Muscle layer of colon (tissue), 2 donors: Measurements from ENCODE around the gene CLDN12.

Experiments used
- H3K27ac ChIP-seq: one replicate; pipeline ENCODE4 v1.7.0; 2013; ENCODE audit warnings: low read depth, mild to moderate bottlenecking, low read length, moderate library complexity
- H3K27me3 ChIP-seq, 2 donors: one replicate each; pipeline ENCODE4 v1.7.0; 2013; ENCODE audit warnings: low read length in 2 of 2, mild to moderate bottlenecking in 2 of 2; ENCODE audit not compliant: insufficient read depth in 2 of 2, control insufficient read depth in 1 of 2
- H3K36me3 ChIP-seq: one replicate; pipeline ENCODE4 v1.7.0; 2013; ENCODE audit warnings: mild to moderate bottlenecking, low read length; ENCODE audit not compliant: insufficient read depth
- H3K4me1 ChIP-seq: one replicate; pipeline ENCODE4 v1.7.0; 2013; ENCODE audit warnings: mild to moderate bottlenecking, low read length; ENCODE audit not compliant: insufficient read depth
- H3K4me3 ChIP-seq, 2 donors: one replicate each; pipeline ENCODE4 v1.7.0; 2013; ENCODE audit warnings: low read length in 2 of 2, low read depth in 1 of 2, mild to moderate bottlenecking in 1 of 2, moderate library complexity in 1 of 2
- H3K9ac ChIP-seq: one replicate; pipeline ENCODE4 v1.7.0; 2013; ENCODE audit warnings: low read length
- H3K9me3 ChIP-seq: one replicate; pipeline ENCODE4 v1.7.0; 2013; ENCODE audit warnings: mild to moderate bottlenecking, low read length
- donor health status: abdominal sarcoma.
- donor health status: Adenocarcinoma of cecum.

Gene CLDN12

GRCh38 chr7:90407484-90407821 is 4.2 kb downstream of the CLDN12 start:
- Histone ChIP-seq H3K36me3 (peaks cover 22% of the 10 kb centered on the region), H3K9ac (no peak overlapping the region), H3K4me1 (peaks cover 5% of the 10 kb centered on the region), H3K27me3 (no peaks in the 10 kb centered on the region), H3K9me3 (no peaks in the 10 kb centered on the region), H3K27ac (no peak overlapping the region), H3K4me3 (no peak overlapping the region)

- Histone ChIP-seq H3K9me3 (no peaks in the 10 kb centered on the region), H3K36me3 (peaks cover 27% of the 10 kb centered on the region), H3K27me3 (no peaks in the 10 kb centered on the region), H3K9ac (no peak overlapping the region), H3K4me1 (no peaks in the 10 kb centered on the region), H3K4me3 (no peak overlapping the region), H3K27ac (no peak overlapping the region)
These were observed 4.9 kb downstream of the CLDN12 start for GRCh38 chr7:90408142-90408541.

GRCh38 chr7:90409667-90410066 is 6.4 kb downstream of the CLDN12 start:
- Histone ChIP-seq H3K27me3 (no peaks in the 10 kb centered on the region), H3K4me1 (no peaks in the 10 kb centered on the region), H3K4me3 (no peak overlapping the region), H3K9me3 (no peaks in the 10 kb centered on the region), H3K9ac (no peak overlapping the region), H3K36me3 (peaks cover 39% of the 10 kb centered on the region), H3K27ac (no peak overlapping the region)

GRCh38 chr7:90411510-90411909 is 8.2 kb downstream of the CLDN12 start:
- Histone ChIP-seq H3K9ac (no peak overlapping the region), H3K36me3 (peaks cover 29% of the 10 kb centered on the region), H3K27ac (no peak overlapping the region), H3K9me3 (no peaks in the 10 kb centered on the region), H3K4me3 (no peak overlapping the region), H3K4me1 (no peaks in the 10 kb centered on the region), H3K27me3 (no peaks in the 10 kb centered on the region)

GRCh38 chr7:90412458-90413184 is 9.4 kb downstream of the CLDN12 start:
- H3K9me3 ChIP-seq, result no peaks in the 10 kb centered on the region
- peaks cover 23% of the 10 kb centered on the region for H3K36me3 ChIP-seq
- H3K9ac ChIP-seq, result no peak overlapping the region
- H3K27ac ChIP-seq, result no peak overlapping the region
- no peaks in the 10 kb centered on the region for H3K4me1 ChIP-seq
- no peak overlapping the region for H3K4me3 ChIP-seq
- H3K27me3 ChIP-seq, result no peaks in the 10 kb centered on the region

GRCh38 chr7:90413185-90413528 is 9.9 kb downstream of the CLDN12 start:
- Histone ChIP-seq H3K9ac (no peak overlapping the region), H3K4me3 (no peak overlapping the region), H3K27me3 (no peaks in the 10 kb centered on the region), H3K27ac (no peak overlapping the region), H3K4me1 (no peaks in the 10 kb centered on the region), H3K9me3 (no peaks in the 10 kb centered on the region), H3K36me3 (peaks cover 23% of the 10 kb centered on the region)

GRCh38 chr7:90421651-90422050 is 18.4 kb downstream of the CLDN12 start:
- Histone ChIP-seq H3K9ac (no peak overlapping the region), H3K36me3 (no peaks in the 10 kb centered on the region), H3K27ac (no peak overlapping the region), H3K9me3 (no peaks in the 10 kb centered on the region), H3K27me3 (no peaks in the 10 kb centered on the region), H3K4me1 (no peaks in the 10 kb centered on the region), H3K4me3 (no peak overlapping the region)

- Histone ChIP-seq H3K36me3 (no peaks in the 10 kb centered on the region), H3K4me3 (no peak overlapping the region), H3K9ac (no peak overlapping the region), H3K27me3 (no peaks in the 10 kb centered on the region), H3K4me1 (no peaks in the 10 kb centered on the region), H3K9me3 (no peaks in the 10 kb centered on the region), H3K27ac (no peak overlapping the region)
These were observed 21.5 kb downstream of the CLDN12 start for GRCh38 chr7:90424720-90425119.

- H3K9me3 ChIP-seq, result no peaks in the 10 kb centered on the region
- H3K4me3 ChIP-seq, result no peak overlapping the region
- no peaks in the 10 kb centered on the region for H3K4me1 ChIP-seq
- no peak overlapping the region for H3K27ac ChIP-seq
- no peaks in the 10 kb centered on the region for H3K27me3 ChIP-seq
- H3K36me3 ChIP-seq, result no peaks in the 10 kb centered on the region
- H3K9ac ChIP-seq, result no peak overlapping the region
These were observed 22.1 kb downstream of the CLDN12 start for GRCh38 chr7:90425376-90425775.

GRCh38 chr7:90430614-90431460 is 27.6 kb downstream of the CLDN12 start:
- no peak overlapping the region for H3K27ac ChIP-seq
- no peak overlapping the region for H3K4me3 ChIP-seq
- H3K4me1 ChIP-seq, result no peaks in the 10 kb centered on the region
- no peaks in the 10 kb centered on the region for H3K36me3 ChIP-seq
- H3K9ac ChIP-seq, result no peak overlapping the region
- H3K9me3 ChIP-seq, result no peaks in the 10 kb centered on the region
- no peaks in the 10 kb centered on the region for H3K27me3 ChIP-seq

- Histone ChIP-seq H3K4me1 (no peaks in the 10 kb centered on the region), H3K36me3 (no peaks in the 10 kb centered on the region), H3K27ac (no peak overlapping the region), H3K4me3 (no peak overlapping the region), H3K9me3 (no peaks in the 10 kb centered on the region), H3K9ac (no peak overlapping the region), H3K27me3 (no peaks in the 10 kb centered on the region)
These were observed 29.5 kb downstream of the CLDN12 start for GRCh38 chr7:90432752-90433151.

GRCh38 chr7:90433221-90433620 is 30.0 kb downstream of the CLDN12 start:
- Histone ChIP-seq H3K9me3 (no peaks in the 10 kb centered on the region), H3K9ac (no peak overlapping the region), H3K27ac (no peak overlapping the region), H3K36me3 (no peaks in the 10 kb centered on the region), H3K27me3 (no peaks in the 10 kb centered on the region), H3K4me3 (no peak overlapping the region), H3K4me1 (no peaks in the 10 kb centered on the region)
